GDM1 (cell line): ENCODE results near the gene KLF8.

Experiments used
- DNase-seq: peaks from one replicate; lab custom pipeline; 2025; lab: John Stamatoyannopoulos, UW

KLF8 gene

DNA sequence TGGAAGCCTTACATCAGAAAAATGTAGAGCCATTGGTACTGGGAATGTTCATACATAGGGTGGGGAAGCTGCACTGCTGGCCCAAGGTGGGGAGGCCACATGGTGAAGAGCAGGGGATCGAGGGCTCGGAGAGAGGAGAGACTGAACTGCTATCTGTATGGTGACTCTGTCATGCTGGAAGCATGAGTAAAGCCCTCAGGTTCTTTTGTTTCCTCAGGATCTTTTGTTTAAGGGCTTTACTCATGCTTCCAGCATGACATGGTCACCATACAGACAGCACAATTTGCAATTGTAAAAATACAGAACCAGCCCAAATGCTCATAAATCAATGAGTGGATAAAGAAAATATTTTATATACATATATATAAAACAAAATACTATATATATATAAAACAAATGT is 78.4 kb downstream of the KLF8 start:
- DNase-seq = no peak

DNA sequence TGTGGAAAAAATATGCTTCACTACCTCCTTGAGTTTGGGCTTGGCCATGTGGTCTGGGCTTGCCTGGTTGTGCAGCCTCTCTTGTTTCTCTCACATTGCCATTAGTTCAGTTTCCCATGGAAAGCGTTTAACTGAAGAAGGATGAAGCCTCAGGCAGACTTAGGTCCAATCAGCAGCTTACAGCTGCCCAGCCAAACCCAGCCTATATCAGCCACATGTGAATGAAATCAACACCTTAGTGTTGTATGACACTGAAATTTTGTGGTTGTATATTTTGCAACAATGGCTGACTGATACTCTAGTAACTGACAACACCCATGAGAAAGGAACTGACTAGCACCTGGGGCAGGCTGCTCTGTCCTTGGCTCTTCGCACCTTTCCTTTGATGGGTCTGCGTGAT is 81.2 kb downstream of the KLF8 start:
- no peak for DNase-seq

DNA sequence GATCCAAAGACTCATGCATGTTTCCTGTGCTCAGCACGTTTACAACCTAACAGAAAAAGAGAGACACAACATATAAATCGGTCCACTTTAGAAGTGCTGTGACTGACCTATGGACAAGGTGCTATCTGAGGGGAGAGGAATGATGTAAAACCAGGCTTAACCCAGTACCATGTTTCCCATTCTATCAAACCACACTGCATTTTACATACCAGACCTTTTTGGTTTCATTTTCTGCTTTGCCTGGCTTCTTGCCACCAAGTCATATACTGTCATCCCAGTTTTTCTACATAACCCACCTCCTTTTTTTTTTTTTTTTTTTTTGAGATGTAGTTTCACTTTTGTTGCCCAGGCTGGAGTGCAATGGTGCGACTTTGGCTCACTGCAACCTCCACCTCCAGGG is 82.2 kb downstream of the KLF8 start:
- DNase-seq = no peak

DNA sequence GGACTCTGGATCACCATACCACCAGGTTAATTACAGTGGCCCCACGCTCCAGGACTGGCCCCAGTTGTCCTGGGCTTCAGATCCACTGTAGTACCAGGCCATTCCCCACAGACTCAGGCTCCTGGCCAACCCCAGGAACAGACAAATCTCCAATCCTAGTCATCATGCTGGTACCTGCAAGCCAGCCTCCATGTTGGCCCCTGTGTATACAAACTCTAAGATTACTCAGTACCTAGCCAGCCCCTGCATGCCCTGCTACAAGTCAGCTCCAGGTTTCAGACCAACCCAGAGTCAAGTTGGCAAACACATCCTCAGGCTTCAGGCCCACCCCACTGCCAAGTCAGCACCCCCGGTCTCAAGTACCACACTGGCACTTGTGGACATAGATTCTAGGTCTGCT is 85.9 kb downstream of the KLF8 start:
- DNase-seq = no peak

DNA sequence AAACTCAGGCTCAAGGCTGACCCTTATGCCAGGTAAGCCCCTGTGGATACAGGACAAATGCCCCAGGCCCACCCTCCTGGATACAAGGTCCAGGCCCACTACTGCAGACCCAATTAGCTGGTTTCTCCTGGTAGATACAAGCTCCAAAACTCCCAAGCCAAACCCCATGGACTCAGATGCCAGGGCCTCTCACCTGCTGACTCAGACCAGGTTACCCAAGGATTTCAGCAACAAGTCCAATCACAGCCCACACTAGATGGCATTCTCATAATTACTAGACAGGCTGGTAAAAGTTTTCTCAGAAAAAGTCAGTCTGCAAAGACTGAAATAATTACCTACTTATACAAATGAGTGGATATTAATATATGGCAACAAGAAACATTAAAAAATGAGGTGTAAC is 87.0 kb downstream of the KLF8 start:
- no peak for DNase-seq
